Panc1 (cell line): ENCODE measurements around the gene CCDC127.

Experiments
- CTCF ChIP-seq: fragments of 450-650 bp; IDR thresholded peaks from 2 replicates; pipeline ENCODE4 v1.5.1; 2017; ENCODE audit warnings: mild to moderate bottlenecking
- SIN3A ChIP-seq: IDR thresholded peaks from 2 replicates; pipeline ENCODE4 v1.6.1; 2012; ENCODE audit warnings: low read depth, mild to moderate bottlenecking, low read length, moderate library complexity, borderline replicate concordance; ENCODE audit not compliant: insufficient read depth

- TF ChIP-seq CTCF (no peak), SIN3A (no peak)
Measured at GRCh38 chr5:167982-168660, 49.8 kb downstream of the CCDC127 start.
